HG02840 (cell line): Measurements from ENCODE around the gene C2orf42.
"Not testable (repeated sequence)": the region's sequence is repeated elsewhere in the genome, so short reads cannot be mapped to it uniquely, and the experiment has no call there.

Experiments used
- ATAC-seq: cut with Tn5 transposase; IDR thresholded peaks from one replicate; pipeline ENCODE4 v1.9.1; 2021; ENCODE audit warnings: mild to moderate bottlenecking, moderate library complexity, moderate number of reproducible peaks; ENCODE audit not compliant: unreplicated experiment, low FRiP score

C2orf42 gene

GRCh38 chr2:70111752-70112591 is 78.8 kb downstream of the C2orf42 start:
- ATAC-seq: no peak

GRCh38 chr2:70110397-70110796 is 80.4 kb downstream of the C2orf42 start:
- not testable (repeated sequence) for ATAC-seq

GRCh38 chr2:70106138-70106537 is 84.7 kb downstream of the C2orf42 start:
- not testable (repeated sequence) for ATAC-seq

GRCh38 chr2:70104231-70105111 is 86.3 kb downstream of the C2orf42 start:
- no peak for ATAC-seq

GRCh38 chr2:70103531-70104061 is 87.2 kb downstream of the C2orf42 start:
- ATAC-seq: no peak

- not testable (repeated sequence) for ATAC-seq
Measured at GRCh38 chr2:70102323-70102905, 88.4 kb downstream of the C2orf42 start.

GRCh38 chr2:70101686-70102085 is 89.1 kb downstream of the C2orf42 start:
- not testable (repeated sequence) for ATAC-seq

GRCh38 chr2:70101174-70101573 is 89.6 kb downstream of the C2orf42 start:
- ATAC-seq: no peak
